Muscle layer of duodenum (tissue), 2 donors: ENCODE results near the gene BMP8A.
"Not testable (repeated sequence)": the region's sequence is repeated elsewhere in the genome, so short reads cannot be mapped to it uniquely, and the experiment has no call there.

ENCODE experiments used
- H3K27ac ChIP-seq: one replicate; pipeline ENCODE4 v1.7.0; 2013; ENCODE audit warnings: mild to moderate bottlenecking, low read length
- H3K27me3 ChIP-seq: one replicate; pipeline ENCODE4 v1.7.0; 2013; ENCODE audit warnings: low read depth, mild to moderate bottlenecking, control low read depth, low read length
- H3K36me3 ChIP-seq, 2 donors: one replicate each; pipeline ENCODE4 v1.7.0; 2013; ENCODE audit warnings: low read length in 2 of 2, control low read depth in 1 of 2, mild to moderate bottlenecking in 1 of 2; ENCODE audit not compliant: insufficient read depth in 2 of 2, control insufficient read depth in 1 of 2
- H3K4me1 ChIP-seq, 2 donors: one replicate each; pipeline ENCODE4 v1.7.0; 2013; ENCODE audit warnings: low read length in 2 of 2, mild to moderate bottlenecking in 2 of 2, control low read depth in 1 of 2, moderate library complexity in 1 of 2; ENCODE audit not compliant: insufficient read depth in 2 of 2, control insufficient read depth in 1 of 2
- H3K4me3 ChIP-seq, 2 donors: one replicate each; pipeline ENCODE4 v1.7.0; 2013; ENCODE audit warnings: low read length in 2 of 2, low read depth in 1 of 2, mild to moderate bottlenecking in 1 of 2
- H3K9me3 ChIP-seq, 2 donors: one replicate each; pipeline ENCODE4 v1.7.0; 2013; ENCODE audit warnings: low read length in 2 of 2, control low read depth in 1 of 2, mild to moderate bottlenecking in 1 of 2; ENCODE audit not compliant: control insufficient read depth in 1 of 2
- donor health status: healthy.

BMP8A gene

DNA sequence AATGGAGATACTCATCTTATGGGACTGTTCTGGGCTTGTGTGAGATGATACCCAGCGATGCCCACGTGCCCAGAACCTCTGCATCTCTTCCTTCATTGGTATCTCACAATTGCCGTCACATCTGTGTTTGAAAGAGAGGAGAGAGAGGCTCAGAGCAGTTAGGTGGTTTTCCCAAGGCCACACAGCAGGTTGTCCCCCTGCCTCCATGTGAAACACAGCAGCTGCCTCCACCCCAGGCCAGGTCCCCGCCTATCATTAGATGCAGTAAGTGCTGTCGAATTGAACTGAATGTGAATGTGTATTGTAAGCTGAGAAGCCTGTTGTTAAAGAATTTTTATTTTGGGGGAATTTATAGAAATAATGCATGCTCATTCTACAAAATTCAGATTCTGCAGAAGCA is 5.1 kb downstream of the BMP8A start:
- H3K27ac ChIP-seq, H3K27me3 ChIP-seq, H3K9me3 ChIP-seq, H3K4me1 ChIP-seq, H3K36me3 ChIP-seq, H3K4me3 ChIP-seq: not testable (repeated sequence)

DNA sequence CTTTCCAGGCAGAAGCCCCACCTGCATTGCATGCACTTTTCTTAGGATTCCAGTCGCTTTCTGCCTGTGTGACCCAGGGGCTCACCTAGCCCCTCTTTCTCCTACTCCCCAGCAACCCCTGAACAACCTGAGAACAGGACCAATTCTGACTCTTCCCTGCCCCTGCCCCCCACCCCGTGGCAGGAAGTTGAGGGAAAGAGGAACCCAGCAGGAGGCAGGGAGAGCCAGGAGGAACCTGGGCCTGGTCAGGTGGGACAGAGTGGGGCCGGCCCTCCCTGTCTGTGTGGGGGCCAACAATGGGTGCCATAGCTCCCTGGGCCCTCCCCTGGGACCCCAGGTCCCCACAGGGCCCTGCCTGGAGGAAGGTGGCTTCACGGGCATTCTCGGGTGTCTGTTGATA is 6.1 kb downstream of the BMP8A start:
- no peaks in the 10 kb centered on the region for H3K9me3 ChIP-seq
- H3K27me3 ChIP-seq: peaks cover 7% of the 10 kb centered on the region
- no peak overlapping the region for H3K4me3 ChIP-seq
- no peaks in the 10 kb centered on the region for H3K36me3 ChIP-seq
- H3K4me1 ChIP-seq: peaks cover 0 to 5% of the 10 kb centered on the region in 2 donors
- no peak overlapping the region for H3K27ac ChIP-seq

DNA sequence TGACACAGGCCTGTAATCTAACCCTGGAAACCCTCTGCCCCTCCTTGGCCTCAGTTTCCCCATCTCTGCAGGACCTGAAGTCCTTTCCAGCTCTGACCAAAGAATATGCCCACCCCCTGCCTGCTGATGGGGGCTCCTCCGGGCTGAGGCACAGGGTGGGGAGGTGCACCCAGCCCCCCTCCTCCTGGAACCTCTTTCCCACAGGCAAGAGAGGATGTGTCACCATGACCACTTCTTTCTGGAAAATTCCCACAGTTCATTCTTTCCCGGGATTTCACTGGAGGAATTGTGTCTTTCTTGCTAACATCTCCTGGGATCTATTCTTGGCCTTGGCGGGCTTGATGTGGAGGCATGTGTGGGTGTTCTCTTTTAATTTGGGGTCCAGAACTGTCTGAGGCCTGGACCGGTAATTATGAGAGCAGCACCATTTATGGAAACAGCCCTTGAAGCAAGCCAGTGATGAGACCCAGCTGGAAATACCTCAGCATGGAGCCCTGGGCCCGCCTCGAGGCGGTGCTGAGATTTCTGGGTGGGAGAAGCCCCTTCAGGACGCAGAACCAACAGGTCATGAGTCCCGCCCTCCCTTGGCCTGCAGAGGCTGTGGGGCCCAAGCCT is 6.8 kb downstream of the BMP8A start:
- not testable (repeated sequence) for H3K27ac ChIP-seq, H3K9me3 ChIP-seq, H3K4me3 ChIP-seq, H3K27me3 ChIP-seq, H3K36me3 ChIP-seq, H3K4me1 ChIP-seq

DNA sequence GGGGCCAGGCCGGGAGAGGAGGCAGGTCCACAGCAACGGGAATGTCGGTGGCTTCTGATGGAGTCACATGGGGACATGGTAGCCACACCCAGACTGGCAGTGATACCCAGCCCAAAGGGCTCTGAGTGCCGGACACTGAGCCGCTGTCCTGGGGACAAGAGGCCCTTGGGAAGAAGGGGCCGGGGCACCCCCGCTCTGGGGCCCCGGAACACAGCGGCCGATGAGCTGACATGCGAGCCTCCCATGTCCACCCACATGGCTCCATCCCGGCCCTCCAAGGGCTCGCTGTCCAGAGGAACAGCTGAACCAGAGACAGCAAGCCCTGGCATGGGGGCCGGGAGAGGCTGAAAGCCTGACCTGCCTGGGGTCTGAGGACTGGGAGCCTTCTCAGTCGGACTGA is 7.4 kb downstream of the BMP8A start:
- H3K4me3 ChIP-seq, H3K9me3 ChIP-seq, H3K27me3 ChIP-seq, H3K4me1 ChIP-seq, H3K36me3 ChIP-seq, H3K27ac ChIP-seq: not testable (repeated sequence)

DNA sequence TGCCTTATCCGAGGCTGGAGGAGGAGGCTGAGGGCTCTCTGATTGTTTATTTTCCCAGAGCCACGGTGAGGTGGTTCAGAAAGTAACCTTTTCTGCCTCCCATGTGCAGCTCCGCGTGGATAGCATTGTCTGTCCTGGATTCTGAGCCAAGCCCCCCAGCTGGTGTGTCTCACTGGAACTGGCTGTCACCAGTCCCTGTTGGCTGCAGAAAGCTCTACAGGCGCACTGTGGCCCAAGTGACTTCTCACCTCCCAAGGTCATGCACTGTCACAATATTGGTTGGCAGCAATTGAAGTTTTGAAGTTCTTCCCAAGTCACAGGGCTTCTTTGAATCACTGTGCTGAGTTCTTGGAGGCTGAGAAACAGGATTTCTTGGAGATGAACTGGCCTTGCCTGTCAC is 8.2 kb downstream of the BMP8A start:
- Histone ChIP-seq H3K9me3 (no peaks in the 10 kb centered on the region), H3K27ac (no peak overlapping the region), H3K27me3 (no peaks in the 10 kb centered on the region)

DNA sequence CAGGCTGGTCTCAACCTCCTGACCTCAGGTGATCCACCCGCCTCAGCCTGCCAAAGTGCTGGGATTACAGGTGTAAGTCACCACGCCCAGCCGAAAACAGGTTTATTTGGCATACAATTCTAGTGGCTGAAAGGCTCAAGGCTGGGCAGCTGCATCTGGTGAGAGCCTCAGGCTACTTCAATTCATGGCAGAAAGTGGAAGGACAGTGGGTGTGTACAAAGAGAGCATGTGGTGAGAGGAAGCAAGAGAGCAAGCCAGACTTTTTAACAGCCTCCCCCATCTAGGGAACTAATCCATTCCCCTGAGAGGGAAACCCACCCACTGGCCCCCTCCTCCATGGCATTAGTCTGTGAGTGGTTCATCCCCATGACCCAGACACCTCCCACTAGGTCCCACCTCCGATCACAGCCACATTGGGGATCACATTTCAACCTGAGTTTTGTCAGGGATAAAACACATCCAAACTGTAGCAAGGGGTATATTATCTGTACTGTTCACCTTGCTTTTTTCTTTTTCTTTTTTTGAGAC is 9.5 kb downstream of the BMP8A start:
- no peaks in the 10 kb centered on the region for H3K9me3 ChIP-seq
- H3K27ac ChIP-seq: no peak overlapping the region
- H3K4me3 ChIP-seq: no peak overlapping the region
- H3K27me3 ChIP-seq: no peaks in the 10 kb centered on the region
- H3K4me1 ChIP-seq: peaks cover 0 to 5% of the 10 kb centered on the region in 2 donors
- H3K36me3 ChIP-seq: no peaks in the 10 kb centered on the region

More for the DNA sequence above, 8.2 kb downstream of the BMP8A start:
- Histone ChIP-seq H3K4me1 (peaks cover 0 to 5% of the 10 kb centered on the region in 2 donors), H3K36me3 (no peaks in the 10 kb centered on the region), H3K4me3 (no peak overlapping the region)

DNA sequence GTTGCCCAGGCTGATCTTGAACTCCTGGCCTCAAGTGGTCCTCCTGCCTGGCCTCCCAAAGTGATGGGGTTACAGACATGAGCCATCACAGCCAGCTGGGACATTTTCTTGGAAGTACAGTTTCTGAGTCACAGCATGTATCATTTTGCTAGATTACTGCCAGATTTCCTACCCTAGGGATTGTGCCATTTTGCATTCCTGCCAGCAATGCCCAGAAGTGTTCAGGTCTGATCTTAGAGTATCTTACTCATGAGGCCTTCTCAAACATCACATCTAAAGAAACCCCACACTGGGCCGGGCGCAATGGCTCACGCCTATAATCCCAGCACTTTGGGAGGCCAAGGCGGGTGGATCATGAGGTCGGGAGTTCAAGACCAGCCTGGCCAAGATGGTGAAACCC is 10.2 kb downstream of the BMP8A start:
- H3K27me3 ChIP-seq: no peaks in the 10 kb centered on the region
- no peak overlapping the region for H3K27ac ChIP-seq
- H3K9me3 ChIP-seq: no peaks in the 10 kb centered on the region
- H3K36me3 ChIP-seq: no peaks in the 10 kb centered on the region
- peaks cover 0 to 5% of the 10 kb centered on the region in 2 donors for H3K4me1 ChIP-seq
- no peak overlapping the region for H3K4me3 ChIP-seq

DNA sequence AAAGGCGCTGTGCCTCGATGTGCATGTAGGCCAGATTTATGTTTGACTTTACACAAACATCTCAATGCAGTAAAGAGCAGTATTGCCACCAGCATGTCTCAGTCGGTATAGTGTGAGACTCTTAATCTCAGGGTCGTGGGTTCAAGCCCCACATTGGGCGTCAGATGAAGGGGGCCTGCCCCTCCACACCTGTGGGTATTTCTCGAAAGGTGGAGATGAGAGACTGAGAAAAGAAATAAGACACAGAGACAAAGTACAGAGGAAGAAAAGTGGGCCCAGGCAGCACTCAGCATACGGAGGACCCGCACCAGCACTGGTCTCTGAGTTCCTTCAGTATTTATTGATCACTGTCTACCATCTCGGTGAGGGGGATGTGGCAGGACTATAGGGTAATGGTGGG is 13.0 kb downstream of the BMP8A start:
- not testable (repeated sequence) for H3K36me3 ChIP-seq, H3K4me1 ChIP-seq, H3K9me3 ChIP-seq, H3K27ac ChIP-seq, H3K27me3 ChIP-seq, H3K4me3 ChIP-seq

DNA sequence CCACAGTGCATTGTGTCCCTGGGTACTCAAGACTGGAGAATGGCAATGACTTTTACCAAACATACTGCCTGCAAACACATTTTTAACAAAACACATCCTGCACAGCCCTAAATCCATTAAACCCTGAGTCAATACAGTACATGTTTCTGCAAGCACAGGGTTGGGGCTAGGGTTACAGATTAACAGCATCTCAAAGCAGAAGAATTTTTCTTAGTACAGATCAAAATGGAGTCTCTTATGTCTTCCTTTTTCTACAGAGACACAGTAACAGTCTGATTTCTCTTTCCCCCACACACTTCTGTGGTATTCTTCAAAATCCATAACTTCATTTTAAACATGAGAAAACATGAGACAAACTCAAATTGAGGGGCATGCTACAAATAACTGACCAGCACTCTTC is 13.9 kb downstream of the BMP8A start:
- H3K36me3 ChIP-seq: no peaks in the 10 kb centered on the region
- H3K27ac ChIP-seq: no peak overlapping the region
- no peaks in the 10 kb centered on the region for H3K9me3 ChIP-seq
- H3K4me1 ChIP-seq: no peaks in the 10 kb centered on the region
- H3K4me3 ChIP-seq: no peak overlapping the region
- no peaks in the 10 kb centered on the region for H3K27me3 ChIP-seq

DNA sequence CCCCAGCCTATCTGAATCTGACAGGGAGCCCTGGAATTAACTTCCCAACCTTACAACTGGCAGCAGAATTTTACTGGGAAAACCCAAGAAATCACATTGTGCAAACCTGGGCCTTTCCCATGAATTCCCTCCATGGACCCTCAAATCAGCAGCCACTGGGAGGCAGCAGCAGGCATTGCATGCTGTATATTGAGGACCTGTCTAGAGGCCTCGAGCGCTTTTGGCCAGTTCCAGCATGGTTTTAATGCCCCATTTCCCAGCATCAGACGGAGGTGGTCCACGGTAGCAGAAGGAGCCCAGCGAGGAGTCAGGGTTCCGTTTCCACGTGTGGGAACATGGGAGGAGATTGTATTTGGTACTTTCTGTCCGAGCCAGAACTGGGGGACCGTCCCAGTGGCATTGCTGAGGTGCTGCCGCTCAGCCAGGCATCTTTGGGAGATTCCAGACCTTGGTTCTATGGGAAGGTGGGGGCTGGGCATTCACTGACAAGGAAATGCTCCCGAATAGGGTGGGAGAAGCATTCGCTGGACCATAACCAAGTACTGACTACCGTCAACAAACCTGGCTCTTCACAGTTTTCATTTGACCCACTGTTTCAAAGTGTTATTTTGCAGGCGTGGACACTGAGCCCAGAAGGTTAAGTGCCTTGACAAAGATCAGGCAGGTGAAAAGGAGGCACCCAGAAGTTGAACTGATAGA is 15.9 kb downstream of the BMP8A start:
- no peak overlapping the region for H3K27ac ChIP-seq
- no peaks in the 10 kb centered on the region for H3K9me3 ChIP-seq
- no peaks in the 10 kb centered on the region for H3K4me1 ChIP-seq
- H3K27me3 ChIP-seq: no peaks in the 10 kb centered on the region
- H3K36me3 ChIP-seq: no peaks in the 10 kb centered on the region
- H3K4me3 ChIP-seq: no peak overlapping the region

DNA sequence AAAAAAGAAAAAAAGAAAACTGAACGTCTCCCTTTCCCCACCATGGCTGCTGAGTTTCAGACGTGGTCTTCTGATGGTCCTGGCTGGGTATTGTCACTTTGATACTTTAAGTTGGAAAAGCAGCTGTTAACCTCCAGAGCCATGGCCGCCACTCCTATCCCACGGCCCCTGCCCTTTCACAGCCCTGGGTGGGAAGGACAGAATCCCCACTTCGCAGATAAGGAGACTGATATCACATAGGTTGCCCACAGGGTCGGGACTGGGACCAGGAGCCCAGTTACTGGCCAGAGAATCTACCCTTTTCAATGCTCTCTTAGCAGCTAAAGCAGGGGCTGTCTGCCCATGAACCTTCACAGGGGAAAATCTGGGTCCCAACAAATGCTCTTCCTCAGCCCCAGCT is 16.8 kb downstream of the BMP8A start:
- H3K27me3 ChIP-seq: no peaks in the 10 kb centered on the region
- H3K4me1 ChIP-seq: no peaks in the 10 kb centered on the region
- no peak overlapping the region for H3K27ac ChIP-seq
- H3K4me3 ChIP-seq: no peak overlapping the region
- no peaks in the 10 kb centered on the region for H3K9me3 ChIP-seq
- H3K36me3 ChIP-seq: no peaks in the 10 kb centered on the region

DNA sequence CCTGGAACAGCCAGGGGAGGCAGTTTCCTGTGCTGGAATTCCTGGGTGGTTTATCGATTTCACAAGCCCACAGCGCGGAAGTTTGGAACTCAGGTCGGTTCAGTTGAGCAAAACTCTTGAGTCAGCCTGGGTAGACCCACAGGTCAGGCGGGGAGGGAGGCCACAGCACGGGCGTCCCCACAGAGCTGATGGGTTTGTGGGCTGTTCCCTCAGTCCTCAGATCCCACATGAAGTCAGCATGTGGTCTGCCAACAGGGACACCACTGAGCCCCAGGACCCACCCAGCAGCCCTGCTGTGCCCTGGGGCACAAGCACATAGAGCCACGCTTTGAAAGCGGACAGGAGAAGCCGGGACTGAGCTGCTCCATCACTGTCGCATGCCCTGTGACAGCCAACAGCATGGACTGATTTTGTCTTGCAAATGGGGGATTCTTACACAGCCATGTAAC is 17.4 kb downstream of the BMP8A start:
- Histone ChIP-seq H3K27me3 (no peaks in the 10 kb centered on the region), H3K9me3 (no peaks in the 10 kb centered on the region), H3K27ac (no peak overlapping the region), H3K4me1 (no peaks in the 10 kb centered on the region), H3K36me3 (no peaks in the 10 kb centered on the region), H3K4me3 (no peak overlapping the region)
